ENCODE measurements around the gene ADD3. TPM values are rescaled to one million over a fixed set of nuclear protein-coding genes. Genes with fewer than 3 reads are reported as not detected.

ADD3 gene
- total RNA-seq, 1 experiment from 2014 or later = 86.7 TPM

DNA sequence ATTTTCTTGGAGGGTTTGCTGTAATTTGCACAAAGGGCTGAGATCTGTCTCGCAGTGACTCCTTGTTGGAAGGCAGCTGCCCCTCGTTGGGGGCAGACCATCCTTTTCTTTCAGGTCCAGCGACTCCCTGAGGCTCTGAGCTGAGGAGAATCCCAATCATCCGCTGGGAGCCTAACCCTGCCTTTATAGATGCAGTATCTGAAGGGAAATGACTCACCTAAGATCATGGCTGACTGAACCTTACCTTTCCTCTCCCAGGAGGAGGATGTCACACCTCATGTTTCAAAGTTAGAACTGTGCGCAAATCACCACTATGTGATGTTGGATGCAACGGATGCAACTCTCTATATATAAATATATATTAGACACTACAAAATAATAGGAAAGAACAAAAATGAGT is 163.2 kb downstream of the ADD3 start:
- no peaks in the 10 kb centered on the region for H3K9me3 Mint-ChIP-seq
- TF ChIP-seq NFATC4 (CRISPR knock-in tag; IDR thresholded peaks at IDR 0.05) (no peak), CREM (CRISPR knock-in tag; IDR thresholded peaks at IDR 0.05) (no peak), NR3C1 (CRISPR knock-in tag; conservative IDR thresholded peaks at IDR 0.05; ENCODE audit: low read depth) (no peak), CBFB (CRISPR knock-in tag; IDR thresholded peaks at IDR 0.05; ENCODE audit: low read depth) (no peak), CREB1 (CRISPR knock-in tag; IDR thresholded peaks at IDR 0.05) (no peak), ZNF423 (CRISPR knock-in tag; IDR thresholded peaks at IDR 0.05) (no peak), PRRX2 (CRISPR knock-in tag; IDR thresholded peaks at IDR 0.05) (no peak), FOXP1 (CRISPR knock-in tag; IDR thresholded peaks at IDR 0.05; ENCODE audit: borderline replicate concordance) (no peak)
- TF ChIP-seq, protein P1, sequence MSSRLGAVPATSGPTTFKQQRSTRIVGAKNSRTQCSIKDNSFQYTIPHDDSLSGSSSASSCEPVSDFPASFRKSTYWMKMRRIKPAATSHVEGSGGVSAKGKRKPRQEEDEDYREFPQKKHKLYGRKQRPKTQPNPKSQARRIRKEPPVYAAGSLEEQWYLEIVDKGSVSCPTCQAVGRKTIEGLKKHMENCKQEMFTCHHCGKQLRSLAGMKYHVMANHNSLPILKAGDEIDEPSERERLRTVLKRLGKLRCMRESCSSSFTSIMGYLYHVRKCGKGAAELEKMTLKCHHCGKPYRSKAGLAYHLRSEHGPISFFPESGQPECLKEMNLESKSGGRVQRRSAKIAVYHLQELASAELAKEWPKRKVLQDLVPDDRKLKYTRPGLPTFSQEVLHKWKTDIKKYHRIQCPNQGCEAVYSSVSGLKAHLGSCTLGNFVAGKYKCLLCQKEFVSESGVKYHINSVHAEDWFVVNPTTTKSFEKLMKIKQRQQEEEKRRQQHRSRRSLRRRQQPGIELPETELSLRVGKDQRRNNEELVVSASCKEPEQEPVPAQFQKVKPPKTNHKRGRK (CRISPR knock-in tag; IDR thresholded peaks at IDR 0.05; ENCODE audit: borderline replicate concordance) = no peak
- TF ChIP-seq, protein P2, sequence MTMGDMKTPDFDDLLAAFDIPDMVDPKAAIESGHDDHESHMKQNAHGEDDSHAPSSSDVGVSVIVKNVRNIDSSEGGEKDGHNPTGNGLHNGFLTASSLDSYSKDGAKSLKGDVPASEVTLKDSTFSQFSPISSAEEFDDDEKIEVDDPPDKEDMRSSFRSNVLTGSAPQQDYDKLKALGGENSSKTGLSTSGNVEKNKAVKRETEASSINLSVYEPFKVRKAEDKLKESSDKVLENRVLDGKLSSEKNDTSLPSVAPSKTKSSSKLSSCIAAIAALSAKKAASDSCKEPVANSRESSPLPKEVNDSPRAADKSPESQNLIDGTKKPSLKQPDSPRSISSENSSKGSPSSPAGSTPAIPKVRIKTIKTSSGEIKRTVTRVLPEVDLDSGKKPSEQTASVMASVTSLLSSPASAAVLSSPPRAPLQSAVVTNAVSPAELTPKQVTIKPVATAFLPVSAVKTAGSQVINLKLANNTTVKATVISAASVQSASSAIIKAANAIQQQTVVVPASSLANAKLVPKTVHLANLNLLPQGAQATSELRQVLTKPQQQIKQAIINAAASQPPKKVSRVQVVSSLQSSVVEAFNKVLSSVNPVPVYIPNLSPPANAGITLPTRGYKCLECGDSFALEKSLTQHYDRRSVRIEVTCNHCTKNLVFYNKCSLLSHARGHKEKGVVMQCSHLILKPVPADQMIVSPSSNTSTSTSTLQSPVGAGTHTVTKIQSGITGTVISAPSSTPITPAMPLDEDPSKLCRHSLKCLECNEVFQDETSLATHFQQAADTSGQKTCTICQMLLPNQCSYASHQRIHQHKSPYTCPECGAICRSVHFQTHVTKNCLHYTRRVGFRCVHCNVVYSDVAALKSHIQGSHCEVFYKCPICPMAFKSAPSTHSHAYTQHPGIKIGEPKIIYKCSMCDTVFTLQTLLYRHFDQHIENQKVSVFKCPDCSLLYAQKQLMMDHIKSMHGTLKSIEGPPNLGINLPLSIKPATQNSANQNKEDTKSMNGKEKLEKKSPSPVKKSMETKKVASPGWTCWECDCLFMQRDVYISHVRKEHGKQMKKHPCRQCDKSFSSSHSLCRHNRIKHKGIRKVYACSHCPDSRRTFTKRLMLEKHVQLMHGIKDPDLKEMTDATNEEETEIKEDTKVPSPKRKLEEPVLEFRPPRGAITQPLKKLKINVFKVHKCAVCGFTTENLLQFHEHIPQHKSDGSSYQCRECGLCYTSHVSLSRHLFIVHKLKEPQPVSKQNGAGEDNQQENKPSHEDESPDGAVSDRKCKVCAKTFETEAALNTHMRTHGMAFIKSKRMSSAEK (CRISPR knock-in tag; IDR thresholded peaks at IDR 0.05; ENCODE audit: borderline replicate concordance) = no peak
- TF ChIP-seq, protein P3, sequence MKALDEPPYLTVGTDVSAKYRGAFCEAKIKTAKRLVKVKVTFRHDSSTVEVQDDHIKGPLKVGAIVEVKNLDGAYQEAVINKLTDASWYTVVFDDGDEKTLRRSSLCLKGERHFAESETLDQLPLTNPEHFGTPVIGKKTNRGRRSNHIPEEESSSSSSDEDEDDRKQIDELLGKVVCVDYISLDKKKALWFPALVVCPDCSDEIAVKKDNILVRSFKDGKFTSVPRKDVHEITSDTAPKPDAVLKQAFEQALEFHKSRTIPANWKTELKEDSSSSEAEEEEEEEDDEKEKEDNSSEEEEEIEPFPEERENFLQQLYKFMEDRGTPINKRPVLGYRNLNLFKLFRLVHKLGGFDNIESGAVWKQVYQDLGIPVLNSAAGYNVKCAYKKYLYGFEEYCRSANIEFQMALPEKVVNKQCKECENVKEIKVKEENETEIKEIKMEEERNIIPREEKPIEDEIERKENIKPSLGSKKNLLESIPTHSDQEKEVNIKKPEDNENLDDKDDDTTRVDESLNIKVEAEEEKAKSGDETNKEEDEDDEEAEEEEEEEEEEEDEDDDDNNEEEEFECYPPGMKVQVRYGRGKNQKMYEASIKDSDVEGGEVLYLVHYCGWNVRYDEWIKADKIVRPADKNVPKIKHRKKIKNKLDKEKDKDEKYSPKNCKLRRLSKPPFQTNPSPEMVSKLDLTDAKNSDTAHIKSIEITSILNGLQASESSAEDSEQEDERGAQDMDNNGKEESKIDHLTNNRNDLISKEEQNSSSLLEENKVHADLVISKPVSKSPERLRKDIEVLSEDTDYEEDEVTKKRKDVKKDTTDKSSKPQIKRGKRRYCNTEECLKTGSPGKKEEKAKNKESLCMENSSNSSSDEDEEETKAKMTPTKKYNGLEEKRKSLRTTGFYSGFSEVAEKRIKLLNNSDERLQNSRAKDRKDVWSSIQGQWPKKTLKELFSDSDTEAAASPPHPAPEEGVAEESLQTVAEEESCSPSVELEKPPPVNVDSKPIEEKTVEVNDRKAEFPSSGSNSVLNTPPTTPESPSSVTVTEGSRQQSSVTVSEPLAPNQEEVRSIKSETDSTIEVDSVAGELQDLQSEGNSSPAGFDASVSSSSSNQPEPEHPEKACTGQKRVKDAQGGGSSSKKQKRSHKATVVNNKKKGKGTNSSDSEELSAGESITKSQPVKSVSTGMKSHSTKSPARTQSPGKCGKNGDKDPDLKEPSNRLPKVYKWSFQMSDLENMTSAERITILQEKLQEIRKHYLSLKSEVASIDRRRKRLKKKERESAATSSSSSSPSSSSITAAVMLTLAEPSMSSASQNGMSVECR (CRISPR knock-in tag; IDR thresholded peaks at IDR 0.05; ENCODE audit: borderline replicate concordance) = no peak
- TF ChIP-seq, protein P4, sequence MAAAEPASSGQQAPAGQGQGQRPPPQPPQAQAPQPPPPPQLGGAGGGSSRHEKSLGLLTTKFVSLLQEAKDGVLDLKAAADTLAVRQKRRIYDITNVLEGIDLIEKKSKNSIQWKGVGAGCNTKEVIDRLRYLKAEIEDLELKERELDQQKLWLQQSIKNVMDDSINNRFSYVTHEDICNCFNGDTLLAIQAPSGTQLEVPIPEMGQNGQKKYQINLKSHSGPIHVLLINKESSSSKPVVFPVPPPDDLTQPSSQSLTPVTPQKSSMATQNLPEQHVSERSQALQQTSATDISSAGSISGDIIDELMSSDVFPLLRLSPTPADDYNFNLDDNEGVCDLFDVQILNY (CRISPR knock-in tag; IDR thresholded peaks at IDR 0.05) = no peak
- TF ChIP-seq, protein P5, sequence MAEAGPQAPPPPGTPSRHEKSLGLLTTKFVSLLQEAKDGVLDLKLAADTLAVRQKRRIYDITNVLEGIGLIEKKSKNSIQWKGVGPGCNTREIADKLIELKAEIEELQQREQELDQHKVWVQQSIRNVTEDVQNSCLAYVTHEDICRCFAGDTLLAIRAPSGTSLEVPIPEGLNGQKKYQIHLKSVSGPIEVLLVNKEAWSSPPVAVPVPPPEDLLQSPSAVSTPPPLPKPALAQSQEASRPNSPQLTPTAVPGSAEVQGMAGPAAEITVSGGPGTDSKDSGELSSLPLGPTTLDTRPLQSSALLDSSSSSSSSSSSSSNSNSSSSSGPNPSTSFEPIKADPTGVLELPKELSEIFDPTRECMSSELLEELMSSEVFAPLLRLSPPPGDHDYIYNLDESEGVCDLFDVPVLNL (CRISPR knock-in tag; IDR thresholded peaks at IDR 0.05; ENCODE audit: borderline replicate concordance, low read depth) = no peak
- TF ChIP-seq, protein P6, sequence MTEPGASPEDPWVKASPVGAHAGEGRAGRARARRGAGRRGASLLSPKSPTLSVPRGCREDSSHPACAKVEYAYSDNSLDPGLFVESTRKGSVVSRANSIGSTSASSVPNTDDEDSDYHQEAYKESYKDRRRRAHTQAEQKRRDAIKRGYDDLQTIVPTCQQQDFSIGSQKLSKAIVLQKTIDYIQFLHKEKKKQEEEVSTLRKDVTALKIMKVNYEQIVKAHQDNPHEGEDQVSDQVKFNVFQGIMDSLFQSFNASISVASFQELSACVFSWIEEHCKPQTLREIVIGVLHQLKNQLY (CRISPR knock-in tag; IDR thresholded peaks at IDR 0.05) = no peak
- TF ChIP-seq, protein P7, sequence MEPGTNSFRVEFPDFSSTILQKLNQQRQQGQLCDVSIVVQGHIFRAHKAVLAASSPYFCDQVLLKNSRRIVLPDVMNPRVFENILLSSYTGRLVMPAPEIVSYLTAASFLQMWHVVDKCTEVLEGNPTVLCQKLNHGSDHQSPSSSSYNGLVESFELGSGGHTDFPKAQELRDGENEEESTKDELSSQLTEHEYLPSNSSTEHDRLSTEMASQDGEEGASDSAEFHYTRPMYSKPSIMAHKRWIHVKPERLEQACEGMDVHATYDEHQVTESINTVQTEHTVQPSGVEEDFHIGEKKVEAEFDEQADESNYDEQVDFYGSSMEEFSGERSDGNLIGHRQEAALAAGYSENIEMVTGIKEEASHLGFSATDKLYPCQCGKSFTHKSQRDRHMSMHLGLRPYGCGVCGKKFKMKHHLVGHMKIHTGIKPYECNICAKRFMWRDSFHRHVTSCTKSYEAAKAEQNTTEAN (CRISPR knock-in tag; IDR thresholded peaks at IDR 0.05) = no peak
- TF ChIP-seq, protein P8, sequence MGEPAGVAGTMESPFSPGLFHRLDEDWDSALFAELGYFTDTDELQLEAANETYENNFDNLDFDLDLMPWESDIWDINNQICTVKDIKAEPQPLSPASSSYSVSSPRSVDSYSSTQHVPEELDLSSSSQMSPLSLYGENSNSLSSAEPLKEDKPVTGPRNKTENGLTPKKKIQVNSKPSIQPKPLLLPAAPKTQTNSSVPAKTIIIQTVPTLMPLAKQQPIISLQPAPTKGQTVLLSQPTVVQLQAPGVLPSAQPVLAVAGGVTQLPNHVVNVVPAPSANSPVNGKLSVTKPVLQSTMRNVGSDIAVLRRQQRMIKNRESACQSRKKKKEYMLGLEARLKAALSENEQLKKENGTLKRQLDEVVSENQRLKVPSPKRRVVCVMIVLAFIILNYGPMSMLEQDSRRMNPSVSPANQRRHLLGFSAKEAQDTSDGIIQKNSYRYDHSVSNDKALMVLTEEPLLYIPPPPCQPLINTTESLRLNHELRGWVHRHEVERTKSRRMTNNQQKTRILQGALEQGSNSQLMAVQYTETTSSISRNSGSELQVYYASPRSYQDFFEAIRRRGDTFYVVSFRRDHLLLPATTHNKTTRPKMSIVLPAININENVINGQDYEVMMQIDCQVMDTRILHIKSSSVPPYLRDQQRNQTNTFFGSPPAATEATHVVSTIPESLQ (CRISPR knock-in tag; IDR thresholded peaks at IDR 0.05) = no peak
- POLR2A ChIA-PET = no interaction called here
- CTCF ChIA-PET = interaction anchor here (1.0 to 1.5 kb wide), 2 partner anchors 35 to 40 kb away, joined by 3 read pairs; no protein-coding TSS in a partner anchor
- DNase-seq (ENCODE audit: low spot score) = no peak
- peaks cover 100% of the 10 kb centered on the region for H3K27me3 Mint-ChIP-seq (ENCODE audit: low read depth)
- no peak overlapping the region for H3K27ac Mint-ChIP-seq
- H3K36me3 Mint-ChIP-seq = no peaks in the 10 kb centered on the region; the same call in 1 of the 2 replicates
- ATAC-seq = no peak
- H3K4me1 Mint-ChIP-seq = peaks cover 54% of the 10 kb centered on the region
- no peak overlapping the region for H3K4me3 Mint-ChIP-seq

Data from WTC11 (cell line).